LNCaP clone FGC (cell line): ENCODE data around the gene GMNN.

Experiments used
- DNase-seq: peaks from one replicate; pipeline ENCODE4 v3.0.0-alpha.2; 2011; ENCODE audit warnings: low read depth
- H3K4me3 ChIP-seq: 2 replicates; pipeline ENCODE4 v1.5.1; 2011; ENCODE audit warnings: mild to moderate bottlenecking, low read depth, low read length, control low read depth
- TF ChIP-seq, protein P1 (sequence below): IDR thresholded peaks from 2 replicates; pipeline ENCODE4 v1.5.1; 2012; ENCODE audit warnings: mild to moderate bottlenecking; ENCODE audit not compliant: control insufficient read depth, insufficient read depth; ENCODE audit errors: extremely low read depth

GMNN gene

DNA sequence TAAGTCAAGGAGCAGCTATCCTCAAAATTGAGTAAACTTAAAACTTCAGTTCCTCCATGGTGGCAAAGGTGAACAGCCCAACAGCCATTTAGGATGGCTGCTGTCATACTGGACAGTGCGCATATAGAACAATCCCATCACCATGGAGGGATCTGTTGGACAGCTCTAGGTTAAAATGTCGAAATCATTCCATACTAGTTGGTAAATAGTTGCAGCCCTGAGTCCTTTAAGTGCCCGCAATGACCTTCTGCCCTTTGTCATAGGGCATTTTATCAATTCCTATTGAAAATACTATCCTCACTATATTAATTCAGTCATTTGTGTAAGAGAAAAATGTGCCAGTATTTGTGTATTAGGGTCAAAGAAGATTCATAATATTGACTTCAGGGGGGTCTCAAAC lies 32.8 kb downstream of the GMNN start:
- DNase-seq = no peak
- TF ChIP-seq, protein P1, sequence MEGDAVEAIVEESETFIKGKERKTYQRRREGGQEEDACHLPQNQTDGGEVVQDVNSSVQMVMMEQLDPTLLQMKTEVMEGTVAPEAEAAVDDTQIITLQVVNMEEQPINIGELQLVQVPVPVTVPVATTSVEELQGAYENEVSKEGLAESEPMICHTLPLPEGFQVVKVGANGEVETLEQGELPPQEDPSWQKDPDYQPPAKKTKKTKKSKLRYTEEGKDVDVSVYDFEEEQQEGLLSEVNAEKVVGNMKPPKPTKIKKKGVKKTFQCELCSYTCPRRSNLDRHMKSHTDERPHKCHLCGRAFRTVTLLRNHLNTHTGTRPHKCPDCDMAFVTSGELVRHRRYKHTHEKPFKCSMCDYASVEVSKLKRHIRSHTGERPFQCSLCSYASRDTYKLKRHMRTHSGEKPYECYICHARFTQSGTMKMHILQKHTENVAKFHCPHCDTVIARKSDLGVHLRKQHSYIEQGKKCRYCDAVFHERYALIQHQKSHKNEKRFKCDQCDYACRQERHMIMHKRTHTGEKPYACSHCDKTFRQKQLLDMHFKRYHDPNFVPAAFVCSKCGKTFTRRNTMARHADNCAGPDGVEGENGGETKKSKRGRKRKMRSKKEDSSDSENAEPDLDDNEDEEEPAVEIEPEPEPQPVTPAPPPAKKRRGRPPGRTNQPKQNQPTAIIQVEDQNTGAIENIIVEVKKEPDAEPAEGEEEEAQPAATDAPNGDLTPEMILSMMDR = no peak
- H3K4me3 ChIP-seq = no peak overlapping the region

DNA sequence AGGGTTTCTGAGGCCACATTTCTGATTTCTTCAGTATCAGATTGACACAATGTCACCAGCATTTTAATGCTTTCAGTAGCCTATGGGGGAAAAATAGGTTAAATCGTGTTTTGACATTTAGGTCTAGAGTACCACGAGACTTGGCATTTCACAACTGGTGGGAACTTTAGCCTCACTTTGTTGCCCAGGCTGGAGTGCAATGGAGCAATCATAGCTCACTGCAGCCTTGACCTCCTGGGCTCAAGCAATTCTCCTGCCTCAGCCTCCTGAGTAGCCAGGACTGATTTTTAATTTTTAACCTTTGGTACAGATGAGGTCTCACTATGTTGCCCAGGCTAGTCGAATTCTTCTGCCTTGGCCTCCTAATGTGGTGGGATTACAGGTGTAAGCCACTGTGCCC lies 35.0 kb downstream of the GMNN start:
- DNase-seq = no peak
- TF ChIP-seq, protein P1 = no peak
- no peak overlapping the region for H3K4me3 ChIP-seq

DNA sequence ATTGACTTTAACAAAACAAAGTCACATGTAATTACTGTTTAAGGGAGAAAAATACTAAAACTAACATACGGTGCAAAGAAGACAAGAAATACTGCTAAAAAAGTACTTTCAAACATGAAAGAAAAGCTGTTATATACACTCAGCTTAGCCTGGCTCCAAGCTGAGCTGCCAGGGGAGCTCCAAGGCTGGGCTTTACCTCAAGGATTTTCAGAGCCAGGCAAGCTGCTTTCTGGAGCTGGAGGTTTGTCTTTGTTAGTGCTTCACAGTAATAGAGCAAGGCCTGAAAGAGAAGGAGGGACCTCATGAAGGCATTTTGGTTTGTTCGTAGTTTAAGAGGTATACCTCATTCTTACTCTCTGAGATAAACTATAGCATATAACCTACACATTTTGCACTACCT lies 43.6 kb downstream of the GMNN start:
- H3K4me3 ChIP-seq = no peak overlapping the region
- TF ChIP-seq, protein P1 = no peak
- no peak for DNase-seq

DNA sequence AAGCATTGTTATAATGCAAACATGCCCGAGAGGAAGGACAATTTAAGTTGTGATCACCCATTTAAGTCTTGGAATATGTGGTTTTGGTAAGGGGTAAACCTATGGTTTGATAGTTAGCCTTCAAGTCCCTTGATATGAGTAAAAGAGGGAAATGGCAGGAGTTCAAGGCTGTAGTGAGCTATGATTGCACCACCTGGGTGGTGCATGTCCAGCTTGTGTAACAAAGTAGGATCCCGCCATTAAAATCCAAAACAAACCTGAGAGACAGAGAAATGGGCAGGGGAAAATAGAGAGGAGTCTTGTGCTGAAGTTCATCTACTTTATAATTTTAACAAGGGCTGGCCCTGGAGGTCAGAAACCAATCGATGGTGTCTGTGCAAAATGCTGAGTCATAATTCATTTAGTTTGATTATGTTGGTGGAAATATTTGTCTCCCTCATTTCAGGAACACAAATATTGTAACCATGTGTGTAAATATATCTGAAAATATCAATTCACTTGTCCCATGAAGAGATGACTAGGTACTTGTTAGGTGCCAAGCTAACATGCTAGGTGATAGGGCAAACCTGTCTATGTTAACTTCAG lies 47.2 kb downstream of the GMNN start:
- TF ChIP-seq, protein P1 = no peak
- DNase-seq = no peak
- no peak overlapping the region for H3K4me3 ChIP-seq

DNA sequence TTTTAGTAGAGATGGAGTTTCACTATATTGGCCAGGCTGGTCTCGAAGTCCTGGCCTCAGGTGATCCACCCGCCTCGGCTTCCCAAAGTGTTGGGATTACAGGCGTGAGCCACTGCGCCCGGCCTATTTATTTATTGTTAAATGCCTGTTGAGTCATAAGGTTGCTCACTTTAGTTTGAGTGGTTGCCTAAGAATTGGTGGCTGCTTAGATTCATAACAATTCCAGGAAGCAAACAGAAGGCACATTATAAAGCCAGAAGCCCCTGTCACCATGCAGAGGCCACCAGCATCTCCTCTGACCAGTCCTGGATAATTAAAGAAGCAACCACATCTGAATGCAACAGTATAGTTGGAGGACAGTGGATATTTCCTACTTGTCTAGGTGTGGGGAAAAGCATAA lies 48.0 kb downstream of the GMNN start:
- no peak overlapping the region for H3K4me3 ChIP-seq
- TF ChIP-seq, protein P1 = no peak
- DNase-seq = no peak

DNA sequence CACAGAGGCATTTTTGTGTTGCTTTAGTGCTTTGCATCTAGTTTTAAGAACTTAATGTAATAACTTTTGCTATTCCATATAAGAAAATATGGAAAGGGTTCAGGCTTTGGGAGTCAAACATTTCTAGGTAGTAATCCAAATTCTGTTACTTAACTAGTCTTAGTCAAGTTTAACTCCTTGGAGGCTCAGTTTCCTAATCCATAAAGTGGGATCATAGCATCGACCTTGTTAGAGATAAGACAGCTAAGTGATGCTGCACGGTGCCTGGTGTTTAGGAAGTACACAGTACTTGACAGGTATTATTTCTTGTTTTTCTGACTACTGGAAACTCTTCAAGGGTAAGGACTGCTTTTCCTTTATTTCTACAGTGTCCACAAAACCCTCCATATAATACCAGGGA lies 48.4 kb downstream of the GMNN start:
- no peak overlapping the region for H3K4me3 ChIP-seq
- TF ChIP-seq, protein P1 = no peak
- no peak for DNase-seq
